Lung (tissue), 12 donors: ENCODE data around the gene CD244. TPM values are rescaled to one million over a fixed set of nuclear protein-coding genes. Genes with fewer than 3 reads are reported as not detected.

Experiments
- ATAC-seq: fragments of 200-7000 bp; cut with Tn5 transposase; one replicate; pipeline ENCODE4 v1.9.1; 2020; ENCODE audit warnings: moderate number of reproducible peaks; ENCODE audit not compliant: insufficient read depth, low FRiP score
- DNase-seq, 3 donors: peaks; one replicate each; pipeline ENCODE4 v3.0.0-alpha.2; 2013 to 2017
- H3K27ac ChIP-seq, 2 donors: one replicate each; pipeline ENCODE4 v1.5.1; 2013; ENCODE audit warnings: mild to moderate bottlenecking in 2 of 2, moderate library complexity in 2 of 2, control low read depth in 1 of 2, inconsistent platforms in 1 of 2, low read depth in 1 of 2, low read length in 1 of 2
- H3K27me3 ChIP-seq, 3 donors: one replicate each; pipeline ENCODE4 v1.5.1; 2013; ENCODE audit warnings: low read length in 2 of 3; ENCODE audit not compliant: control insufficient read depth in 3 of 3, insufficient read depth in 3 of 3
- H3K36me3 ChIP-seq, 4 donors: one replicate each; pipeline ENCODE4 v1.5.1; 2013; ENCODE audit warnings: low read length in 4 of 4, mild to moderate bottlenecking in 1 of 4, moderate library complexity in 1 of 4; ENCODE audit not compliant: control insufficient read depth in 4 of 4, insufficient read depth in 4 of 4
- H3K4me1 ChIP-seq, 5 donors: one replicate each; pipeline ENCODE4 v1.5.1; 2013; ENCODE audit warnings: low read length in 5 of 5, mild to moderate bottlenecking in 2 of 5, moderate library complexity in 1 of 5; ENCODE audit not compliant: control insufficient read depth in 5 of 5, insufficient read depth in 5 of 5
- H3K4me3 ChIP-seq: one replicate; pipeline ENCODE4 v1.5.1; 2013; ENCODE audit warnings: mild to moderate bottlenecking, control low read depth, moderate library complexity
- H3K9ac ChIP-seq, 2 donors: one replicate each; pipeline ENCODE4 v1.5.1; 2013; ENCODE audit warnings: low read length in 2 of 2, control low read depth in 1 of 2; ENCODE audit not compliant: insufficient read depth in 1 of 2
- H3K9me3 ChIP-seq, 4 donors: one replicate each; pipeline ENCODE4 v1.5.1; 2013; ENCODE audit warnings: low read length in 3 of 4, mild to moderate bottlenecking in 1 of 4, moderate library complexity in 1 of 4; ENCODE audit not compliant: control insufficient read depth in 4 of 4, insufficient read depth in 3 of 4
- CTCF ChIP-seq: IDR thresholded peaks from 2 replicates; pipeline ENCODE4 v1.5.1; 2012; ENCODE audit warnings: mild to moderate bottlenecking; ENCODE audit errors: control extremely low read depth, extremely low read depth
- WGBS, 2 donors: extraction: QIAGEN DNeasy Blood & Tissue Kit; methylation state at CpG; one replicate each; pipeline ENCODE4 v1.1.7; 2013; 5-methylcytosine and 5-hydroxymethylcytosine counted together
- polyA plus RNA-seq, 2 donors: library from polyadenylated mRNA; stranded (reverse); fragments of 200-250 nt; gene quantifications; one replicate each; pipeline ENCODE4 v1.2.1, GENCODE V29; 2013
- total RNA-seq, 2 donors: library from RNA; depleted of rRNA in 1 of 2; stranded (reverse); fragments of >200 nt in 1 of 2; gene quantifications; one replicate each; pipeline ENCODE4 v1.2.1, GENCODE V29; 2014 to 2021
- donor health status: control.
- donor health status: control.
- donor health status: Bipolar disorder and iron deficiency.
- donor health status: healthy.
- donor health status: DM: yes; HTN: yes; CAD: no.

Gene CD244
- total and polyA plus RNA-seq, 4 donors = 0.57 to 3.2 (median 2.3) TPM

DNA sequence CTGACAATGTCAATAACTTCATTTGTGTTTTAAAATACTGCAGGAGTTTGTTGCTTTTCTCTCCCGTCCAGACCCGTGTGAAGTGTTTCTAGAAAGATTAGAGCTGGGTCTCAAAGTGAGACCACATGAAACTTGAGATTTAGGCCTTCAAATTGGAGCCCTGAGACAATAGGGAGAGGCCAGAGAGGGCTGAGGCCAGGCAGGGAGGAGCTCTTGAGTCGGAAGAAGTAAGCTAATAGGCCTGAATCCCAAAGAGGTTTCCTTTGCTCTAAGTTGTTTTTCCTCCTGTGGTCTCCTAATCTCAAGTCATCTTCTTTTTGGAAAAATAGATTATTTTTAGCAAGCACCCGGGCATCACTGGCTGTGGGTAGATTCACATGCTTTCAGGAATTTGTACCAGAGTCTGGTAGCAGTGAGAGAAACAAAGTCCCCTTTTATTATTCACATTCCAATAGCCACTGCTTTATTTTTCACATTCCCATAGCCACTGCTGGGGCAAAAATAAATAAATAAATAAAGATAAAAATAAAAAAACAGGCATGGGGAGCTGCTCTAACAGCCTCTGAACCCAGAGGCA is 25.6 kb downstream of the CD244 start:
- Histone ChIP-seq H3K36me3 (no peaks in the 10 kb centered on the region), H3K9ac (no peak overlapping the region), H3K4me3 (no peak overlapping the region), H3K4me1 (peaks cover 0 to 8% (median 0%) of the 10 kb centered on the region in 5 donors), H3K27me3 (no peaks in the 10 kb centered on the region), H3K27ac (no peak overlapping the region), H3K9me3 (no peaks in the 10 kb centered on the region)
- DNase-seq = no peak
- no peak for ATAC-seq
- WGBS, 2 donors = 56 to 61% methylated on average over 4 of the region's 4 CpGs
- no peak for TF ChIP-seq CTCF

GRCh38 chr1:160836561-160836960 is 26.1 kb downstream of the CD244 start:
- 12 to 25% methylated on average over 3 of the region's 3 CpGs for WGBS, 2 donors
- ATAC-seq = no peak
- no peak for TF ChIP-seq CTCF
- Histone ChIP-seq H3K9me3 (no peaks in the 10 kb centered on the region), H3K9ac (no peak overlapping the region), H3K27ac (no peak overlapping the region), H3K4me1 (peaks cover 0 to 8% (median 0%) of the 10 kb centered on the region in 5 donors), H3K4me3 (no peak overlapping the region), H3K27me3 (no peaks in the 10 kb centered on the region), H3K36me3 (no peaks in the 10 kb centered on the region)
- DNase-seq = no peak

- Histone ChIP-seq H3K9ac (no peak overlapping the region), H3K9me3 (no peaks in the 10 kb centered on the region), H3K36me3 (no peaks in the 10 kb centered on the region), H3K4me3 (no peak overlapping the region), H3K27ac (no peak overlapping the region), H3K4me1 (peaks cover 0 to 8% (median 0%) of the 10 kb centered on the region in 5 donors), H3K27me3 (no peaks in the 10 kb centered on the region)
- WGBS, 2 donors = 37 to 73% methylated on average over 3 of the region's 3 CpGs
- DNase-seq = no peak
- ATAC-seq = no peak
- no peak for TF ChIP-seq CTCF
Measured at GRCh38 chr1:160835751-160836150, 26.9 kb downstream of the CD244 start.
